C4-2B (cell line): Measurements from ENCODE around the gene SLC35D2.

Experiments used
- CTCF ChIP-seq: fragments of 450-650 bp; conservative IDR thresholded peaks from 2 replicates; pipeline ENCODE4 v1.5.1; 2017; ENCODE audit warnings: mild to moderate bottlenecking
- ZFX ChIP-seq: fragments of 450-650 bp; IDR thresholded peaks from 2 replicates; pipeline ENCODE4 v1.6.1; 2017

GRCh38 chr9:96420468-96421219 is 37.1 kb upstream of the SLC35D2 start:
- TF ChIP-seq CTCF (no peak), ZFX (no peak)
